GM12878 (cell line): Measurements from ENCODE around the gene ATXN1. TPM values are rescaled to one million over a fixed set of nuclear protein-coding genes. Genes with fewer than 3 reads are reported as not detected.

Experiments used
- ATAC-seq: fragments of 200-7000 bp; cut with Tn5 transposase; 3 replicates; pipeline ENCODE4 v1.9.1; 2020; ENCODE audit warnings: mild to moderate bottlenecking, moderate library complexity
- BruUV-seq: library from RNA; stranded (reverse); fragments of 400-500 nt; replicated peaks from 2 replicates; lab custom pipeline; 2021; lab: Mats Ljungman, UMichigan
- CTCF ChIA-PET: fragments of 300-600 bp; sonication (Branson Sonifier 250); formaldehyde crosslinking; extraction: SDS; loops from one replicate; lab custom pipeline; 2021; ENCODE audit warnings: inconsistent platforms; lab: Yijun Ruan, JAX
- POLR2A ChIA-PET: fragments of 350-600 bp; formaldehyde crosslinking; extraction: SDS; loops from one replicate; lab custom pipeline; 2021; ENCODE audit warnings: inconsistent platforms; lab: Charles Lee
- RAD21 ChIA-PET: fragments of 300-600 bp; sonication (Branson Sonifier 250); formaldehyde crosslinking; loops from one replicate; lab custom pipeline; 2023; ENCODE audit warnings: antibody characterized with exemption; ENCODE audit not compliant: unreplicated experiment; lab: Charles Lee
- SMC1A ChIA-PET: fragments of 300-600 bp; sonication (Branson Sonifier 250); formaldehyde crosslinking; loops from one replicate; lab custom pipeline; 2023; ENCODE audit not compliant: unreplicated experiment, uncharacterized antibody; lab: Charles Lee
- DNase-seq: peaks from one replicate; pipeline ENCODE4 v3.0.0-alpha.2; 2011; ENCODE audit warnings: low read depth, low spot score
- FAIRE-seq: peaks from 3 replicates; lab custom pipeline; 2011; peaks lifted over from hg19 to GRCh38; lab: Jason Lieb, UNC
- H2AFZ ChIP-seq: 2 replicates; pipeline ENCODE4 v1.6.0; 2011; ENCODE audit warnings: low read depth, low read length, control low read depth; ENCODE audit not compliant: control insufficient read depth
- H3K27ac ChIP-seq: 2 replicates; pipeline ENCODE4 v1.5.1; 2011; ENCODE audit warnings: control low read depth; ENCODE audit not compliant: control insufficient read depth, insufficient read depth
- H3K27me3 ChIP-seq, 2 experiments: replicated peaks in 1 of 2; 2 replicates each; pipeline versions ENCODE4 v1.6.0 to v1.6.1; 2011; ENCODE audit warnings: low read length in 1 of 2; ENCODE audit not compliant: control insufficient read depth in 2 of 2, insufficient read depth in 2 of 2
- H3K36me3 ChIP-seq, 2 experiments: 2 replicates each; pipeline ENCODE4 v1.5.1; 2011; ENCODE audit warnings: low read length in 1 of 2; ENCODE audit not compliant: control insufficient read depth in 2 of 2, insufficient read depth in 2 of 2
- H3K4me1 ChIP-seq: 2 replicates; pipeline ENCODE4 v1.6.1; 2011; ENCODE audit warnings: mild to moderate bottlenecking, low read length, moderate library complexity, mixed read lengths; ENCODE audit not compliant: control insufficient read depth, insufficient read depth
- H3K4me2 ChIP-seq: 2 replicates; pipeline ENCODE4 v1.6.0; 2011; ENCODE audit warnings: control low read depth; ENCODE audit not compliant: control insufficient read depth, insufficient read depth
- H3K4me3 ChIP-seq: fragments of 200-600 bp; sonication (generic); 2 replicates; pipeline ENCODE4 v1.5.1; 2016
- H3K79me2 ChIP-seq: 2 replicates; pipeline ENCODE4 v1.6.0; 2011; ENCODE audit warnings: low read length; ENCODE audit not compliant: control insufficient read depth, insufficient read depth
- H3K9ac ChIP-seq: 2 replicates; pipeline ENCODE4 v1.8.0; 2011; ENCODE audit warnings: low read length, control low read depth, mixed read lengths; ENCODE audit not compliant: control insufficient read depth, insufficient read depth
- H3K9me3 ChIP-seq: replicated peaks from 3 replicates; pipeline ENCODE4 v1.5.1; 2011; ENCODE audit warnings: mild to moderate bottlenecking, low read length; ENCODE audit not compliant: control insufficient read depth, insufficient read depth
- H4K20me1 ChIP-seq: 2 replicates; pipeline ENCODE4 v1.6.0; 2011; ENCODE audit not compliant: control insufficient read depth, insufficient read depth
- BACH1 ChIP-seq: fragments of 450-650 bp; IDR thresholded peaks from 2 replicates; pipeline ENCODE4 v1.6.1; 2017; ENCODE audit warnings: mild to moderate bottlenecking, borderline replicate concordance
- CEBPB ChIP-seq, 2 experiments: fragments of 150-350 bp in 1 of 2; IDR thresholded peaks; 2 replicates each; pipeline ENCODE4 v1.6.1; 2012 to 2014; ENCODE audit warnings: low read depth in 2 of 2, low read length in 2 of 2, borderline replicate concordance in 1 of 2, inconsistent platforms in 1 of 2
- EP300 ChIP-seq, 2 experiments: fragments of 150-350 bp in 1 of 2; IDR thresholded peaks; 2 replicates each; pipeline ENCODE4 v1.6.1; 2011 to 2012; ENCODE audit warnings: low read depth in 2 of 2, low read length in 2 of 2, borderline replicate concordance in 1 of 2, improper control_type of control experiment in 1 of 2, inconsistent platforms in 1 of 2; ENCODE audit not compliant: control insufficient read depth in 1 of 2
- MEF2A ChIP-seq: IDR thresholded peaks from 2 replicates; pipeline ENCODE4 v1.6.1; 2011; ENCODE audit warnings: low read depth, mild to moderate bottlenecking, low read length, moderate library complexity; ENCODE audit not compliant: insufficient read depth
- MXI1 ChIP-seq: fragments of 150-350 bp; IDR thresholded peaks from 2 replicates; pipeline ENCODE4 v1.6.1; 2011; ENCODE audit warnings: low read depth, mild to moderate bottlenecking, inconsistent platforms, low read length, improper control_type of control experiment
- NR2C2 ChIP-seq: IDR thresholded peaks from 2 replicates; pipeline ENCODE4 v1.6.1; 2011; ENCODE audit warnings: borderline replicate concordance, low read depth; ENCODE audit not compliant: control insufficient read depth, insufficient read length
- PAX8 ChIP-seq: fragments of 450-650 bp; IDR thresholded peaks from 2 replicates; pipeline ENCODE4 v1.6.1; 2017; ENCODE audit warnings: mild to moderate bottlenecking, moderate library complexity
- POLR2AphosphoS5 ChIP-seq: IDR thresholded peaks from 2 replicates; pipeline ENCODE4 v1.6.1; 2011; ENCODE audit warnings: mild to moderate bottlenecking, low read length, inconsistent platforms
- RELA ChIP-seq: fragments of 450-650 bp; IDR thresholded peaks from 2 replicates; pipeline ENCODE4 v1.8.0; 2014; ENCODE audit warnings: borderline replicate concordance; ENCODE audit not compliant: partially characterized antibody
- RELB ChIP-seq: fragments of 450-650 bp; IDR thresholded peaks from 2 replicates; pipeline ENCODE4 v1.6.1; 2017; ENCODE audit warnings: low read depth, mild to moderate bottlenecking, moderate library complexity
- SRF ChIP-seq, 2 experiments: IDR thresholded peaks; 2 replicates each; pipeline ENCODE4 v1.6.1; 2011; ENCODE audit warnings: low read depth in 2 of 2, low read length in 2 of 2, mild to moderate bottlenecking in 1 of 2, moderate library complexity in 1 of 2
- SUZ12 ChIP-seq: fragments of 200-600 bp; sonication (generic); IDR thresholded peaks from one replicate; pipeline ENCODE4 v1.6.1; 2018; ENCODE audit warnings: antibody characterized with exemption, mild to moderate bottlenecking; ENCODE audit not compliant: unreplicated experiment
- WGBS: methylation state at CpG from one replicate; pipeline ENCODE4 v1.1.6; 2016; ENCODE audit warnings: low lambda C conversion rate; ENCODE audit not compliant: insufficient replicate concordance, insufficient coverage; ENCODE audit errors: missing lambda C conversion rate; 5-methylcytosine and 5-hydroxymethylcytosine counted together
- in situ Hi-C: fragments of 300-500 bp; cut with MboI; formaldehyde crosslinking; loops from 9 replicates; pipeline ENCODE4 v1.14.3; 2018; ENCODE audit warnings: mixed read lengths
- intact Hi-C: fragments of 100-400 bp; cut with micrococcal nuclease; formaldehyde crosslinking; loops from one replicate; pipeline ENCODE4 v1.14.2; 2022; ENCODE audit not compliant: unreplicated experiment
- polyA plus RNA-seq, 11 experiments: library from polyadenylated mRNA; depleted of rRNA in 4 of 11; unstranded in 6 of 11; stranded (reverse) in 5 of 11; fragments of >200 nt; fragmentation: Nextera tagmentation in 4 of 11; fragmentation: Illumina TruSeq in 1 of 11; extraction: Ambion mirVana in 4 of 11; extraction: Trizol in 1 of 11; gene quantifications; 1 replicate in 1 of 11; 2 replicates in 10 of 11; pipeline versions ENCODE4 v1.2.1 to v1.2.3, GENCODE V29; 2011 to 2016; ENCODE audit warnings: inconsistent platforms in 2 of 11, missing spikeins in 2 of 11, low read depth in 1 of 11
- total RNA-seq, 4 experiments: library from RNA; depleted of rRNA in 3 of 4; stranded (reverse); fragments of >200 nt in 3 of 4; fragmentation: Illumina TruSeq in 1 of 4; extraction: Trizol in 1 of 4; gene quantifications; 2 replicates each; pipeline versions ENCODE4 v1.2.1 to v1.2.3, GENCODE V29; 2013 to 2021
- TF ChIP-seq, protein P1 (sequence below): fragments of 150-350 bp; IDR thresholded peaks from 2 replicates; pipeline ENCODE4 v1.6.1; 2016; ENCODE audit warnings: low read depth, low read length

The ATXN1 gene
- total and polyA plus RNA-seq, 10 of the 15 experiments (the other 5 are each of a cell fraction or from before 2014, with no cell fraction given): 12.2 to 51.2 (median 20.5) TPM

- no peak overlapping the region for H3K27ac ChIP-seq
- WGBS: 73% methylated on average over 10 of the region's 10 CpGs
- H4K20me1 ChIP-seq: no peaks in the 10 kb centered on the region
- TF ChIP-seq SRF (IDR thresholded peaks at IDR 0.05; ENCODE audit: low read depth in 2 of 2, low read length in 2 of 2): no peak
- TF ChIP-seq NR2C2: no peak
- no peak for TF ChIP-seq MEF2A
- no peak for TF ChIP-seq BACH1
- TF ChIP-seq RELA: no peak
- no peak for TF ChIP-seq RELB
- TF ChIP-seq CEBPB (IDR thresholded peaks at IDR 0.05; ENCODE audit: borderline replicate concordance in 1 of 2, low read depth in 2 of 2, low read length in 2 of 2): no peak
- no peak for TF ChIP-seq MXI1
- TF ChIP-seq PAX8: no peak
- no peak for TF ChIP-seq EP300 (IDR thresholded peaks at IDR 0.05; ENCODE audit: borderline replicate concordance in 1 of 2, control insufficient read depth in 1 of 2, low read depth in 2 of 2, low read length in 2 of 2)
- no peak for TF ChIP-seq POLR2AphosphoS5
- TF ChIP-seq, protein P1, sequence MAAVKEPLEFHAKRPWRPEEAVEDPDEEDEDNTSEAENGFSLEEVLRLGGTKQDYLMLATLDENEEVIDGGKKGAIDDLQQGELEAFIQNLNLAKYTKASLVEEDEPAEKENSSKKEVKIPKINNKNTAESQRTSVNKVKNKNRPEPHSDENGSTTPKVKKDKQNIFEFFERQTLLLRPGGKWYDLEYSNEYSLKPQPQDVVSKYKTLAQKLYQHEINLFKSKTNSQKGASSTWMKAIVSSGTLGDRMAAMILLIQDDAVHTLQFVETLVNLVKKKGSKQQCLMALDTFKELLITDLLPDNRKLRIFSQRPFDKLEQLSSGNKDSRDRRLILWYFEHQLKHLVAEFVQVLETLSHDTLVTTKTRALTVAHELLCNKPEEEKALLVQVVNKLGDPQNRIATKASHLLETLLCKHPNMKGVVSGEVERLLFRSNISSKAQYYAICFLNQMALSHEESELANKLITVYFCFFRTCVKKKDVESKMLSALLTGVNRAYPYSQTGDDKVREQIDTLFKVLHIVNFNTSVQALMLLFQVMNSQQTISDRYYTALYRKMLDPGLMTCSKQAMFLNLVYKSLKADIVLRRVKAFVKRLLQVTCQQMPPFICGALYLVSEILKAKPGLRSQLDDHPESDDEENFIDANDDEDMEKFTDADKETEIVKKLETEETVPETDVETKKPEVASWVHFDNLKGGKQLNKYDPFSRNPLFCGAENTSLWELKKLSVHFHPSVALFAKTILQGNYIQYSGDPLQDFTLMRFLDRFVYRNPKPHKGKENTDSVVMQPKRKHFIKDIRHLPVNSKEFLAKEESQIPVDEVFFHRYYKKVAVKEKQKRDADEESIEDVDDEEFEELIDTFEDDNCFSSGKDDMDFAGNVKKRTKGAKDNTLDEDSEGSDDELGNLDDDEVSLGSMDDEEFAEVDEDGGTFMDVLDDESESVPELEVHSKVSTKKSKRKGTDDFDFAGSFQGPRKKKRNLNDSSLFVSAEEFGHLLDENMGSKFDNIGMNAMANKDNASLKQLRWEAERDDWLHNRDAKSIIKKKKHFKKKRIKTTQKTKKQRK: no peak
- no peak for TF ChIP-seq SUZ12
- TF ChIP-seq, all 136 proteins: peak for 0
- no peak overlapping the region for H3K4me2 ChIP-seq
- H3K4me3 ChIP-seq: no peak overlapping the region
- intact Hi-C loops (no loop called here), in situ Hi-C loops (no loop called here)
- H3K36me3 ChIP-seq: no peaks in the 10 kb centered on the region
- H3K9ac ChIP-seq: no peak overlapping the region
- no peak overlapping the region for H2AFZ ChIP-seq
- no peak for ATAC-seq
- H3K79me2 ChIP-seq: no peaks in the 10 kb centered on the region
- ChIA-PET CTCF (no interaction called here), POLR2A (no interaction called here), RAD21 (no interaction called here), SMC1A (no interaction called here)
- H3K9me3 ChIP-seq: no peaks in the 10 kb centered on the region
- DNase-seq: no peak
- no peak for FAIRE-seq
- H3K27me3 ChIP-seq: no peaks in the 10 kb centered on the region; a peak in 1 of 4 replicates
- H3K4me1 ChIP-seq: no peaks in the 10 kb centered on the region
- no TSS peak for BruUV-seq
Observed at GRCh38 chr6:16253399-16254144, 507.7 kb downstream of the ATXN1 start.
